Measurements from ENCODE around the gene NAV2. TPM values are rescaled to one million over a fixed set of nuclear protein-coding genes. Genes with fewer than 3 reads are reported as not detected.

NAV2 gene
- polyA plus RNA-seq, 1 donor (not counting 4 experiments of a cell fraction or from before 2014, with no cell fraction given): 4.0 TPM

GRCh38 chr11:20125927-20126326 lies 413.3 kb downstream of the NAV2 start:
- H3K4me2 ChIP-seq (ENCODE audit: control insufficient read depth, extremely low read depth, insufficient read depth, low read depth, low read length): peak overlapping the region; percentile 20
- no peak overlapping the region for H2AFZ ChIP-seq (ENCODE audit: control insufficient read depth, low read length)
- H3K79me2 ChIP-seq (ENCODE audit: control insufficient read depth, insufficient read depth, low read length): no peaks in the 10 kb centered on the region
- no peaks in the 10 kb centered on the region for H3K9me3 ChIP-seq (ENCODE audit: control insufficient read depth, low read depth, low read length)
- no peak overlapping the region for H3K9ac ChIP-seq (ENCODE audit: control insufficient read depth, extremely low read depth, insufficient read depth, low read length)
- no peak overlapping the region for H3K4me3 ChIP-seq (ENCODE audit: control insufficient read depth in 2 of 3, extremely low read depth in 1 of 3, insufficient read depth in 2 of 3, low read depth in 1 of 3, low read length in 3 of 3)
- no peaks in the 10 kb centered on the region for H3K27me3 ChIP-seq (ENCODE audit: control insufficient read depth, extremely low read depth, insufficient read depth, low read length)
- peaks cover 10% of the 10 kb centered on the region for H3K4me1 ChIP-seq (ENCODE audit: control insufficient read depth, extremely low read depth, insufficient read depth, low read length)
- no peak for TF ChIP-seq EZH2 (IDR thresholded peaks at IDR 0.05; ENCODE audit: low read length)
- H3K36me3 ChIP-seq (ENCODE audit: control insufficient read depth in 2 of 2, extremely low read depth in 1 of 2, insufficient read depth in 2 of 2, low read length in 2 of 2): no peaks in the 10 kb centered on the region
- DNase-seq (ENCODE audit: low read depth, low spot score) (peak; percentile 36), FAIRE-seq (no peak)
- H4K20me1 ChIP-seq (ENCODE audit: control insufficient read depth, extremely low read depth, insufficient read depth, low read length): no peaks in the 10 kb centered on the region
- H3K27ac ChIP-seq (ENCODE audit: control insufficient read depth, insufficient read depth, low read length): peak overlapping the region; percentile 29
- H3K9me1 ChIP-seq (ENCODE audit: control insufficient read depth, extremely low read depth, insufficient read depth, low read length): no peaks in the 10 kb centered on the region
- dilution Hi-C loops (cut with MboI; ENCODE audit: extremely low pct_ligation_motif_present, low sequenced_read_pairs): no loop called here

- peaks cover 10% of the 10 kb centered on the region for H3K4me1 ChIP-seq (ENCODE audit: control insufficient read depth, extremely low read depth, insufficient read depth, low read length)
- DNase-seq (ENCODE audit: low read depth, low spot score): no peak
- TF ChIP-seq CTCF (optimal IDR thresholded peaks at IDR 0.05 in 1 of 3, IDR thresholded peaks at IDR 0.05 in 1 of 3, conservative IDR thresholded peaks at IDR 0.05 in 1 of 3; ENCODE audit: extremely low read depth in 1 of 3, insufficient read depth in 2 of 3, low read length in 3 of 3) (no peak), EZH2 (IDR thresholded peaks at IDR 0.05; ENCODE audit: low read length) (no peak)
- H3K9me1 ChIP-seq (ENCODE audit: control insufficient read depth, extremely low read depth, insufficient read depth, low read length): no peaks in the 10 kb centered on the region
- H3K9ac ChIP-seq (ENCODE audit: control insufficient read depth, extremely low read depth, insufficient read depth, low read length): no peak overlapping the region
- H3K4me3 ChIP-seq (ENCODE audit: control insufficient read depth in 2 of 3, extremely low read depth in 1 of 3, insufficient read depth in 2 of 3, low read depth in 1 of 3, low read length in 3 of 3): no peak overlapping the region
- peak overlapping the region; percentile 29 for H3K27ac ChIP-seq (ENCODE audit: control insufficient read depth, insufficient read depth, low read length)
- no peaks in the 10 kb centered on the region for H3K9me3 ChIP-seq (ENCODE audit: control insufficient read depth, low read depth, low read length)
- H3K27me3 ChIP-seq (ENCODE audit: control insufficient read depth, extremely low read depth, insufficient read depth, low read length): no peaks in the 10 kb centered on the region
- H3K4me2 ChIP-seq (ENCODE audit: control insufficient read depth, extremely low read depth, insufficient read depth, low read depth, low read length): no peak overlapping the region
- no peaks in the 10 kb centered on the region for H3K79me2 ChIP-seq (ENCODE audit: control insufficient read depth, insufficient read depth, low read length)
- H3K36me3 ChIP-seq (ENCODE audit: control insufficient read depth in 2 of 2, extremely low read depth in 1 of 2, insufficient read depth in 2 of 2, low read length in 2 of 2): no peaks in the 10 kb centered on the region
- dilution Hi-C loops (cut with MboI; ENCODE audit: extremely low pct_ligation_motif_present, low sequenced_read_pairs): no loop called here
- no peaks in the 10 kb centered on the region for H4K20me1 ChIP-seq (ENCODE audit: control insufficient read depth, extremely low read depth, insufficient read depth, low read length)
- no peak for FAIRE-seq
- no peak overlapping the region for H2AFZ ChIP-seq (ENCODE audit: control insufficient read depth, low read length)
These were observed 414.1 kb downstream of the NAV2 start for GRCh38 chr11:20126724-20127123.
